OCI-LY7 (cell line): ENCODE measurements around the gene NFRKB. TPM values are rescaled to one million over a fixed set of nuclear protein-coding genes. Genes with fewer than 3 reads are reported as not detected.

Experiments
- Bru-seq: library from RNA; stranded (reverse); fragments of 400-500 nt; gene quantifications from one replicate; lab custom pipeline; 2021; lab: Mats Ljungman, UMichigan
- BruChase-seq, 2 experiments: library from RNA; stranded (reverse); fragments of 400-500 nt; gene quantifications; one replicate each; lab custom pipeline; 2021; lab: Mats Ljungman, UMichigan
- BruUV-seq: library from RNA; stranded (reverse); fragments of 400-500 nt; replicated peaks from 2 replicates; lab custom pipeline; 2021; lab: Mats Ljungman, UMichigan
- CTCF ChIA-PET: fragments of 300-600 bp; sonication (Branson Sonifier 250); formaldehyde crosslinking; loops from one replicate; lab custom pipeline; 2022; ENCODE audit warnings: antibody characterized with exemption; ENCODE audit not compliant: unreplicated experiment; lab: Charles Lee
- POLR2A ChIA-PET: fragments of 300-600 bp; sonication (Branson Sonifier 250); formaldehyde crosslinking; loops from one replicate; lab custom pipeline; 2022; ENCODE audit warnings: antibody characterized with exemption; lab: Charles Lee
- DNase-seq: peaks from one replicate; pipeline ENCODE4 v3.0.0-alpha.2; 2015; ENCODE audit warnings: low spot score
- H2AFZ ChIP-seq: fragments of 200-600 bp; sonication (generic), shearing (Covaris generic); 2 replicates; pipeline ENCODE4 v1.6.1; 2014; ENCODE audit warnings: mild to moderate bottlenecking, antibody characterized with exemption, low read length, moderate library complexity
- H3K27ac ChIP-seq: fragments of 200-600 bp; sonication (generic); 2 replicates; pipeline ENCODE4 v1.5.1; 2014; ENCODE audit warnings: mixed run types, low read depth, mild to moderate bottlenecking, moderate library complexity, low read length, inconsistent platforms; ENCODE audit not compliant: poor library complexity, severe bottlenecking
- H3K36me3 ChIP-seq: fragments of 200-600 bp; sonication (generic); 2 replicates; pipeline ENCODE4 v1.6.1; 2014; ENCODE audit warnings: mild to moderate bottlenecking, antibody characterized with exemption, low read length, moderate library complexity, mixed read lengths; ENCODE audit not compliant: insufficient read depth
- H3K4me1 ChIP-seq: fragments of 200-600 bp; sonication (generic); 2 replicates; pipeline ENCODE4 v1.5.1; 2014; ENCODE audit warnings: mild to moderate bottlenecking, low read length; ENCODE audit not compliant: insufficient read depth, poor library complexity, severe bottlenecking
- H3K4me2 ChIP-seq: fragments of 200-600 bp; sonication (generic); 2 replicates; pipeline ENCODE4 v1.6.1; 2014; ENCODE audit warnings: mild to moderate bottlenecking, low read length
- H3K4me3 ChIP-seq: fragments of 200-600 bp; sonication (generic); 2 replicates; pipeline ENCODE4 v1.5.1; 2014; ENCODE audit warnings: mild to moderate bottlenecking, low read depth, low read length; ENCODE audit not compliant: poor library complexity, severe bottlenecking
- H3K79me2 ChIP-seq: fragments of 200-600 bp; sonication (generic); 2 replicates; pipeline ENCODE4 v1.6.1; 2016; ENCODE audit warnings: low read depth, mild to moderate bottlenecking, low read length, moderate library complexity, mixed read lengths; ENCODE audit not compliant: insufficient read depth
- H3K9me2 ChIP-seq: fragments of 200-600 bp; sonication (generic); 2 replicates; pipeline ENCODE4 v1.6.1; 2016; ENCODE audit warnings: mild to moderate bottlenecking, low read length, mixed read lengths; ENCODE audit not compliant: insufficient read depth
- H3K9me3 ChIP-seq: fragments of 200-600 bp; sonication (generic); 2 replicates; pipeline ENCODE4 v1.6.1; 2014; ENCODE audit warnings: mild to moderate bottlenecking, mixed run types, low read length, mixed read lengths
- H4K20me1 ChIP-seq: fragments of 200-600 bp; sonication (generic); 2 replicates; pipeline ENCODE4 v1.6.1; 2014; ENCODE audit warnings: mild to moderate bottlenecking, antibody characterized with exemption, low read length, moderate library complexity, mixed read lengths; ENCODE audit not compliant: insufficient read depth
- EZH2phosphoT487 ChIP-seq: fragments of 200-600 bp; sonication (generic); IDR thresholded peaks from 2 replicates; pipeline ENCODE4 v1.6.1; 2018; ENCODE audit warnings: low read depth, borderline replicate concordance, mild to moderate bottlenecking, mixed run types, antibody characterized with exemption, low read length, moderate library complexity, mixed read lengths
- intact Hi-C: fragments of 100-400 bp; cut with micrococcal nuclease; formaldehyde crosslinking; loops from one replicate; pipeline ENCODE4 v1.10.0; 2022; ENCODE audit not compliant: unreplicated experiment
- long read RNA-seq: library from polyadenylated mRNA; stranded (forward); transcript quantifications from one replicate; pipeline ENCODE4 v2.0.0, GENCODE V29; 2022
- total RNA-seq, 2 experiments: library from RNA; depleted of rRNA in 1 of 2; stranded (reverse); fragments of >200 nt in 1 of 2; shearing (Covaris generic) in 1 of 2; gene quantifications; 2 replicates each; pipeline ENCODE4 v1.2.3, GENCODE V29; 2014 to 2022
- TF ChIP-seq, protein P1 (sequence below): fragments of 200-600 bp; sonication (generic); conservative IDR thresholded peaks from 2 replicates; pipeline ENCODE4 v1.5.1; 2014; ENCODE audit warnings: mild to moderate bottlenecking, antibody characterized with exemption, low read length, moderate library complexity, mixed read lengths

NFRKB gene
- total RNA-seq (2014; rRNA removed; shearing (Covaris generic)) (22.2 and 31.2 TPM in 2 replicates), total RNA-seq (2022) (35.5 and 36.3 TPM in 2 replicates), Bru-seq, nascent RNA (percentile 70 among the genes with signal in this experiment), BruChase-seq, experiment 1, labeled RNA remaining after a 6-hour chase (percentile 78 among the genes with signal in this experiment), BruChase-seq, experiment 2, labeled RNA remaining after a 2-hour chase (percentile 79 among the genes with signal in this experiment)
- long read RNA-seq, partial matches to known transcripts = 8 of 43 reads
- long read RNA-seq, other reads (novel, unspliced or antisense) = 35 of 43 reads

DNA sequence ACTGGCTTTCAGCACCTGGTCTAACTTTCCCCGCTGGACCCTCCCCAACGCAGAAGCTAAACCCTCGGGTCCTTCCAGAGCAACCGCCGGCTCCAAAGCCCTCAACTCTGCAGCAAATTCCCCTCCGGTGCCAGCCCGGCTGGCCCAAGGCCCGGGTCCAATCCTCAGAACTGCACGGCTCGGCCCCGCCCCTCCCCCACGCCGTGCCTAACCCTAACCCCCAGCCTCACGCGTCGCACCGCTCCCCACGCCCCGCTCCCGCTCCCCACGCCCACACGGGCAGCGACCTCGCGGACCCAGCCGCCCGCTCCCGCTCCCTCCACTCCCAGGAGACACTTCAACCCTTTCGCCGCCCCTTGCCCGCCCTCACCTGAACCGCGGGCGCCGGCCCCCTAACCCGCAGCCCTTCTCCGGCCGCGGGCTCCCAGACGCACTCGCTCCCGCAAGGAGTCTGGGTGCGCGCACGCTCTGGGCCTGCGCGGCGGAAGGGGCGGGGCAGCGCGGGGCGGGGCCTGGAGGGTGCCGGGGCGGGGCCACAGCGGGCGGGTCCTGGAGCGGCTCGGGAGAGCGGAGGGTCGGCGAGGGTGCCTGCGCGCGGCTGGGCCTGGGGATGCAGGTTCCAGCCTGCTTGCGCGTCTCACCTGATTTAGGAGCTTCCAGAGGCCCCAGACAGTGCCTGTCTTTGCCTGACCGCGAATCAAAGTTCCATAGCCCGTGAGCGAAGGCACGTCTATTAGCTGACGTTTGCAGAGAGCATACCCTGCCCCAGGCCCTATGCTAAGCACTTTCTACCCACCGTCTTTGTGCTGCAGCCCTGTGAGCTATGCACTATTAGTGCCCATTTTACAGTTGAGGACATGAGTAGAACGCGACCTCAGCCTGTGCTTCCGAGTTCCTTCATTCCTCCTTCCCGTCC, at the start of gene NFRKB:
NFRKB (minus strand) TSS at position 453 of the 916 bp plus-strand sequence. CDS start 2,729 bp downstream, outside the sequence.
- peak within 1 kb of the TSS; percentile 71; the same call in 1 of the 2 replicates for H2AFZ ChIP-seq
- intact Hi-C loops = no loop called here
- H3K36me3 ChIP-seq = peaks cover 53% of the 10 kb centered on the region
- H3K27ac ChIP-seq = peak within 1 kb of the TSS; percentile 47
- H3K4me1 ChIP-seq = peaks cover 18% of the 10 kb centered on the region
- no TSS peak for BruUV-seq
- peak; percentile 90 for DNase-seq
- no peak for TF ChIP-seq EZH2phosphoT487
- TF ChIP-seq, protein P1, sequence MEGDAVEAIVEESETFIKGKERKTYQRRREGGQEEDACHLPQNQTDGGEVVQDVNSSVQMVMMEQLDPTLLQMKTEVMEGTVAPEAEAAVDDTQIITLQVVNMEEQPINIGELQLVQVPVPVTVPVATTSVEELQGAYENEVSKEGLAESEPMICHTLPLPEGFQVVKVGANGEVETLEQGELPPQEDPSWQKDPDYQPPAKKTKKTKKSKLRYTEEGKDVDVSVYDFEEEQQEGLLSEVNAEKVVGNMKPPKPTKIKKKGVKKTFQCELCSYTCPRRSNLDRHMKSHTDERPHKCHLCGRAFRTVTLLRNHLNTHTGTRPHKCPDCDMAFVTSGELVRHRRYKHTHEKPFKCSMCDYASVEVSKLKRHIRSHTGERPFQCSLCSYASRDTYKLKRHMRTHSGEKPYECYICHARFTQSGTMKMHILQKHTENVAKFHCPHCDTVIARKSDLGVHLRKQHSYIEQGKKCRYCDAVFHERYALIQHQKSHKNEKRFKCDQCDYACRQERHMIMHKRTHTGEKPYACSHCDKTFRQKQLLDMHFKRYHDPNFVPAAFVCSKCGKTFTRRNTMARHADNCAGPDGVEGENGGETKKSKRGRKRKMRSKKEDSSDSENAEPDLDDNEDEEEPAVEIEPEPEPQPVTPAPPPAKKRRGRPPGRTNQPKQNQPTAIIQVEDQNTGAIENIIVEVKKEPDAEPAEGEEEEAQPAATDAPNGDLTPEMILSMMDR = 0 out of 2 replicates have a peak, but pooled peaks have one; percentile 19
- no peaks in the 10 kb centered on the region for H4K20me1 ChIP-seq
- H3K4me2 ChIP-seq = peak within 1 kb of the TSS; percentile 90
- H3K9me3 ChIP-seq = no peaks in the 10 kb centered on the region
- ChIA-PET CTCF (interaction anchor here (0.6 kb wide), 1 partner anchor 58 kb away, joined by 3 read pairs; no protein-coding TSS in a partner anchor), POLR2A (interaction anchor here (0.6 to 0.9 kb wide), 4 partner anchors 12 to 675 kb away, joined by 3 to 4 read pairs (median 3); no protein-coding TSS in a partner anchor)
- peaks cover 20% of the 10 kb centered on the region for H3K79me2 ChIP-seq
- peak within 1 kb of the TSS; percentile 100 for H3K4me3 ChIP-seq
- H3K9me2 ChIP-seq = no peaks in the 10 kb centered on the region

DNA sequence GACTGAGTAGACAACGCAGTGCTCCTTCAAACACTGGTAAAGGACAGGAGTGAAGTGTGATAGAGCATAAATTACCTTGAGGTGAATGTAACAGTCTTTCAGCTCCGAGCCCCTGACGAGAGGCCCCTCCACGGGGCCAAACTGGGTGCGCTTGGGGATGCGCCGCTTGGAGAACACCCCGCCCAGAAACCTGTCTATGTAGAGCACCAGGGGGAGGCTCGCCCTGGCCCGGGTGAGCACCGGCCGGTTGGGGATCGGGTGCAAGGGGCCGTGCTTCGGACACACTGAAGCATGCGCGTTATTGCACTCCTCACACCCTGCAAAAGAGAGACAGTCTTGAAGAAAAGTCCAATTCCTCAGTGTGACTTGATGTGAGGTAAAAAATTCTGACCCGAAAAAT, 49.3 kb upstream of the NFRKB start:
- ChIA-PET POLR2A (no interaction called here), CTCF (no interaction called here)
- Histone ChIP-seq H3K9me2 (no peaks in the 10 kb centered on the region), H3K79me2 (peaks cover 77% of the 10 kb centered on the region), H3K4me1 (peaks cover 77% of the 10 kb centered on the region), H4K20me1 (no peaks in the 10 kb centered on the region), H3K27ac (peak overlapping the region; percentile 91), H3K4me2 (peak overlapping the region; percentile 78), H3K4me3 (peak overlapping the region; percentile 81), H3K9me3 (no peaks in the 10 kb centered on the region), H2AFZ (no peak overlapping the region), H3K36me3 (peaks cover 60% of the 10 kb centered on the region)
- DNase-seq = no peak
- TF ChIP-seq, protein P1 = no peak
- no peak for TF ChIP-seq EZH2phosphoT487
- no TSS peak for BruUV-seq
- intact Hi-C loops = loop anchor here (5.0 kb wide), 1 partner anchor 238 kb away; no protein-coding TSS in a partner anchor
